ENCODE results near the gene KIF26A. TPM values are rescaled to one million over a fixed set of nuclear protein-coding genes. Genes with fewer than 3 reads are reported as not detected.

KIF26A gene
- total RNA-seq, 2 donors from 2014 or later: 0.43 TPM; not detected in 1

DNA sequence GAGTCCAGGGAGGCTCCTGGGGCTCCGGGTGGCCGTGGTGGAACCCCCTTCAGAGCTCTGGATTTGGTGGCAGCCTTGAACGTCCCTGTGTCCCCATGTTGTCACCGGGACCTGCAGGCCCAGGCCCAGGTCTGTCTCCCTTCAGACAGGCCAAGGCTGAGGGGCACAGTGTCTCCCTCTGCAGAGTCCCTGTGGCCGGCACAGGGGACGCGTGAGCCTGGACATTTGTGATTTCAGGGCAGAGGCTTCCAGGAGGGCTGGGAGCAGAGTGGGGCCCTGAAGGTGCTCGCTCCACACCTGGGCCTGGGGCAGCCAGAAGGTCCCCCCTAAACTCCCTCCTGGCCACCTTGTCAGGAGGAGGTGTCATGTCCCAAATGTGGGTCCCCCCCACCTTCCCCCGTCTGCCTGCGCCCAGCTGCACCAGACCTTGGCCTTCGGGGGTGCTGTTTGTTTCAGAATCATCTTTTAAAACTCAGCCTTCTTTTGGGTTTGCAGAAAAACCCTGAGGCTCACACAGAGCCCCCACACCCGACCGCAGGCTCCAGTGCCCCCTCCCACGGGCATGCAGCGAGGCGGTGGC lies 47.6 kb downstream of the KIF26A start:
- Mint-ChIP-seq H3K27ac (no peak overlapping the region), H3K9me3 (no peaks in the 10 kb centered on the region), H3K36me3 (no peaks in the 10 kb centered on the region)
- ATAC-seq (no peak), DNase-seq (ENCODE audit: low spot score in 2 of 2) (no peak)

DNA sequence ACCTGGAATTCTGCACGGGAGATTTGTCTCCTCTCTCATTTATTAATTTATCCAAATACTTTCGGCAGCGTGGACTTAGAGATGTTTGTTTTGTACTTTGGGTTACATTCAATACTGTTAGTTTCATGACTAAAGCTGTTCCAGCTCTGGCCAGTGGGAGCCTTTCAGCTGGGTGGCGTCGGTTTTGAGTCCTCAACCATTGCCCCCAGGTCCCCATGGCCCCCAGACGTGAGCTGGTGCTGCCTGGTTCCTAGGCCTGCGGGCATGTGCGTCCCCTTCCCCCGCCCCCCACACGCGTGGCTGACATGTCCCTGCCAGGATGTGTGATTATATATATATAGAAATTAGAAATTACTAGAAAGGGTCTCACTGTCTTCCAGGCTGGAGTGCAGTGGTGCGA lies 48.2 kb downstream of the KIF26A start:
- H3K27ac Mint-ChIP-seq: no peak overlapping the region
- H3K9me3 Mint-ChIP-seq: no peaks in the 10 kb centered on the region
- DNase-seq (ENCODE audit: low spot score in 2 of 2) (no peak), ATAC-seq (no peak)
- H3K36me3 Mint-ChIP-seq: no peaks in the 10 kb centered on the region

DNA sequence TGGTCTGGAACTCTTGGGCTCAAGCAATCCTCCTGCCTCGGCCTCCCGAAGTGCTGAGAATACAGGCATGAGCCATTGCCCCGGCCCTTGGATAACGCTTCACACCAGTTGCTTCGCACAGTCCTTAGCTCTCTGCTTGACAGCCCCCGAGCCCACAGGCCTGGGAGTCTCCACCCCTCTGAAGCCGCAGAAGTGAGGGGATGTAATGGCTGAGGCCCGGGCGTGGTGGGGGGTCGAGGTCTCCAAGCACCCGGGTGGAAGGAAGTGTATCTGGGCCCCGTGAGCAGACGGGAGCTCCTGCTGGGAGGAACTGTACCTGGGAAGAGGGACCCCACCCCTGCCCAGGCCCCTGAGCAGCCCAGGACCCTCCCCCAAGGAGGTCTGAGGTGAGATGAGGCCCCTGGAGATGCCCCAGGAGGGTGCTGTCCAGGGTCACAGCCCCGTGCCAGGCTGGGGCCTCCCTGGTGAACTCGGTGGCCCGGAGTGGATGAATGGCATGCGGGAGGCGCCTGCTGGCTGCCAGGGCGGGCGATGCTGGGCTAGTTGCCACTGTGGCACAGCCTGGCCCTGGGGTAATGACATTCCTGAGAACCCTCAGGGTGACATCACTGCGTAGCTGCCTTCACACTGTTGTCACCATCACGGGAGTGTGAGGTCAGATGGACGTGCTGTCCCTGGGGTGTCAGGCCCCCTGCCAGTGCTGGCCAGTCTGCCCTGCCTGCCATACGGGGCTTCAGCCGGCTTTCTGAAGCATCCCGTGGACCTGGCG lies 48.9 kb downstream of the KIF26A start:
- H3K9me3 Mint-ChIP-seq: no peaks in the 10 kb centered on the region
- DNase-seq (ENCODE audit: low spot score in 2 of 2): no peak
- no peak for ATAC-seq
- H3K36me3 Mint-ChIP-seq: no peaks in the 10 kb centered on the region
- H3K27ac Mint-ChIP-seq: no peak overlapping the region

DNA sequence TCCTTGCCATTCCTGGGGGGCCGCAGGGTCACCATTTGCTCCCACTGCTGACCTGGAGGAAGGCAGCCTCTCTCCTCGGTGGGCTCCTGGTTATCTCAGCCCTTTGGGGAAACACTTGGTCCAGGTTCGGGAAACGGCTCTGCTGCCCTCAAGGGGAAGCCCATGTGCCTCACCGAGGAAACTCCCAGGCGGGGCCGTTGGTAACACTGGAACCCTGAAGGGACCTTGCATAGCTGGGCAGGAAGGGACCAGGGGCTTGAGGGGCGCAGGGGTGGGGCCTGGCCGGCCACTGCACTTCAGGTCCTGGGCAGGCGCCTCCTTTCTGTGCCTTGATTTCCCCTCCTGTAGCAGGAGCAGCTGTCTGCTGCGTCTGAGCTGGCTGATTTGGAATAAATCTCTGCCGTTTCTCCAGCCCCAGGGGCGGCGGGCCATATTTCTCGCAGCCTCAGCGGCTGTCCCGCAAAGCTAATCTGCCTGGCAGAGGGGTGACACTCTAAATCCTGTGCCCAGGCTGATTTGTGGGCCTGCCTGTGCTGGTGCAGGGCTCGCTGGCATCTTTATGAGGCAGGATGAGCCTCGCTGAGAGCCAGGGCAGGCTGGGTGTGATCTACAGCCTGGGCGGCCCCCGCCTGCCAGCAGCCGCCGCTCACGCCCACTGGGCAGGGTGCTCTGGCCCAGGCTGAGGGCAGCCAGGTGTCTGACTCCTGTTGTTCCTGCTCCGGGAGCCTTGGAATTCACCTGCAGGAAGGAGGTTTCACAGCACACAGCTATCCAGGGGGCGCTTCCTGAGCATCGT lies 49.7 kb downstream of the KIF26A start:
- ATAC-seq: no peak
- no peaks in the 10 kb centered on the region for H3K36me3 Mint-ChIP-seq
- no peaks in the 10 kb centered on the region for H3K9me3 Mint-ChIP-seq
- no peak overlapping the region for H3K27ac Mint-ChIP-seq
- DNase-seq (ENCODE audit: low spot score in 2 of 2): no peak

DNA sequence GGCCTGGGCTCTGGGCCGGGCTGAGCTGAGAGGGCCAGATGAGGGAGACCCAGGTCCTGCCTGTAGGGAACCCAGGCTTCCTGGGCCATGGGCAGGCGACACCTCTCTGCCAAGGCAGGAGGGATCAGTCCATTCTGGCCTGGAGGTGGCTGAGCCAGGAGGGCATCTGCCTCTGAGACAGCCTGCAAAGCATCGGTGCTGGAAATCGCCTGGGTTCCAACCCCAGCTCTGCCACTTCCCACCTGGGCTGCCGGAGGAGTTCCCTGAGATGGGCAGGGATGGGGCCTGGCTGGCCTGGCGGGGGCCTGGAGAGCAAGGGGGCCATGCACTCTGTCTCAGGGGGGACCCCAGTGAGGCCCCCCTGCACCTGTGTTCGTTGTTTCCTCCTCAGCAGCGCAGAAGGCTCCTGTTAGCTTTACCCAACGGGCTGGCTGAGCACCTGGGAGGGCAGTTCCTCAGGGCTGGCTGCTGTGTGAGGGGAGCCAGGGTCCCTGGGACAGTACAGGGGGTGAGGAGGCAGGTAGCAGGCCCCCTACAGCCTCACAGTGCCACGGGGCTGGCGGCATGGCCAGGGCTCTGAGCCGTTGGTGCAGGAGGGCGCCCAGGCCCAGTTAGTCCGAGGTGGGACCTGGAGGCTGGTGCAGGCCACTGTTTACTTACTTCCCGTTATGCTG lies 50.5 kb downstream of the KIF26A start:
- no peaks in the 10 kb centered on the region for H3K36me3 Mint-ChIP-seq
- DNase-seq (ENCODE audit: low spot score in 2 of 2) (no peak), ATAC-seq (no peak)
- H3K27ac Mint-ChIP-seq: no peak overlapping the region
- H3K9me3 Mint-ChIP-seq: no peaks in the 10 kb centered on the region

DNA sequence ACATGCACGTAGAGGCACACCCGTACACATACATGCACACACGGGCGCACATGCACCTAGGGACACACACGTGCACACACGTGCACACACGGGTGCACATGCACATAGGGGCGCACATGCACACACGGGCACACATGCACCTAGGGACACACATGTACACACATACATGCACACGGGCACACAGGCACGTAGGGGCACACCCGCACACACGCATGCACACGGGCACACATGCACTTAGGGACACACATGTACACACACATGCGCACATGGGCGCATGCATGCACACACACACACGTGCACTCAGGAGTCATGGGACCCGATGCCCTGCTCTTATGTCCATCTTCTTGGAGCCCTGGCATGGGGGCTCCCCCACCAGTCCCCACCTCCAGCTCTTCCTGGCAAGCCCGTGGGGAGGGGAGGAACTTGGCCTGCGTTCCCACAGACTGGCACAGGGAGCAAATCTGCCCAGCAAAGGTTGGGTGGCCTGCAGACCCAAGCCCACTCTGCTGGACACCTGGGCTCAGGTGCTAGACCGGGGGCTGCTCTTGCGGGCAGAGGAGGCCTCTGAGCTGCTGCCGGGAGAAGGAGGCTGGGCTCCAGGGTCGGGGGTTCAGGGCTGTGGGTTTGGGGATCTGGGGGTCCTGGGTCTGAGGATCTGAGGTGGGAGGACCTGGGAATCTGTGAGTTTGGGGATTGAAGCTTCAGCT lies 51.4 kb downstream of the KIF26A start:
- Mint-ChIP-seq H3K36me3 (no peaks in the 10 kb centered on the region), H3K27ac (no peak overlapping the region), H3K9me3 (no peaks in the 10 kb centered on the region)
- no peak for ATAC-seq
- no peak for DNase-seq (ENCODE audit: low spot score in 2 of 2)

DNA sequence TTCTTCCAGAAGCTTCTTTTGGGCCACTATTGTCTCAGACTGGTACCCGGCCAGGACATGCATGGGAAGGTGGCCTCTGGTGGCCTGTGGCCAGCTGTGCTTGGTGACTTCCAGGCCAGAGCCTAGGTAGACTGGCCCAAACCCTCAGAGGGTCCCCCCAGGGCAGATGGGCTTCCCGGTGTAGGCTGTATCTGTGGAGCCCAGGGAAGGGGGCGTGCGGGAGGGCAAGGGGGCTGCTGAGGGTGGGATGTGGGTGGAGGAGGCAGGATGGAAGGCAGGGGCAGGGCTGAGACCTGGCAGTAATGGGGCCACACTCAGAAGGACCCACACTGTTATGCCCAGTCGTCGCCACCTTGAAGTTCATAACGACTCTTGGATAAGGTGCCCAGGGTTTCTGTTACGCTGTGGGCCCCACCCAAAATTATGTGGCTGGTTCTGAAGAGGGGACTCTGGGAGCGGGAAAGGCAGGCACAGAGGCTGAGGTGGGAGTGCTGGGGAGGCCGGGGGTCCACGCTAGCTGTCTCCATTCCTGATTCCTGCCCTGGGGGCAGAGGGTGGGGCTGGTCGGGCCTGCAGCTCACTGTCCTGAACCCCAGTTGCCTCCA lies 52.1 kb downstream of the KIF26A start:
- no peaks in the 10 kb centered on the region for H3K9me3 Mint-ChIP-seq
- DNase-seq (ENCODE audit: low spot score in 2 of 2): no peak
- no peak for ATAC-seq
- H3K27ac Mint-ChIP-seq: no peak overlapping the region
- H3K36me3 Mint-ChIP-seq: no peaks in the 10 kb centered on the region

DNA sequence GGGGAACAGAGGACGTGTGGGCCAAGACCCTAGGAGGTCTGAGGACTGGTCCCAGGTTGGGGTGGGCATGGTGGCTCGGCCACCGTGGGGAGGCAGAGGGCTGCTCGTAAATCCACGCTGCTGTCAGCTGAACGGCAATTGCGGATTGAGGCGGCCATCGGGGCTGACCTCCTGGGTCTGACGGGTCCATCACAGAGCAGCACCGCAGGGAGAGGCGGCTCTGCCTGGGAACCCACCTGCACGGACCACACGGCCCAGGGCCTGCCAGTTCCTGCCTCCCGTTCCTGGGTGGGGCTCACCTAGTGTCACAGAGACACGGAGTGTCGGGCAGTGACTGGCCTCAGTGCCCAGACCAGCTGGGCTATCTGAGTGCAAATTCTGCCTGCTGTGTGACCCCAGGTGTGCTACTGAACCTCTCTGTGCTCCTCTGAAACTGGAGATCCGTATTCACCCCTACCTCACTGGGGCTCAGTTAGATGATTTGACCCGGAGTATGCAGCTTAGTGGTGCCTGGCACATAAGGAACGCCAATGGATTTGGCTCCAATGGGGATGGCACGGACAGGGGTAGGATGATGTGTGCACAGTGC lies 53.1 kb downstream of the KIF26A start:
- Mint-ChIP-seq H3K27ac (no peak overlapping the region), H3K36me3 (no peaks in the 10 kb centered on the region), H3K9me3 (no peaks in the 10 kb centered on the region)
- no peak for DNase-seq (ENCODE audit: low spot score in 2 of 2)
- ATAC-seq: no peak

DNA sequence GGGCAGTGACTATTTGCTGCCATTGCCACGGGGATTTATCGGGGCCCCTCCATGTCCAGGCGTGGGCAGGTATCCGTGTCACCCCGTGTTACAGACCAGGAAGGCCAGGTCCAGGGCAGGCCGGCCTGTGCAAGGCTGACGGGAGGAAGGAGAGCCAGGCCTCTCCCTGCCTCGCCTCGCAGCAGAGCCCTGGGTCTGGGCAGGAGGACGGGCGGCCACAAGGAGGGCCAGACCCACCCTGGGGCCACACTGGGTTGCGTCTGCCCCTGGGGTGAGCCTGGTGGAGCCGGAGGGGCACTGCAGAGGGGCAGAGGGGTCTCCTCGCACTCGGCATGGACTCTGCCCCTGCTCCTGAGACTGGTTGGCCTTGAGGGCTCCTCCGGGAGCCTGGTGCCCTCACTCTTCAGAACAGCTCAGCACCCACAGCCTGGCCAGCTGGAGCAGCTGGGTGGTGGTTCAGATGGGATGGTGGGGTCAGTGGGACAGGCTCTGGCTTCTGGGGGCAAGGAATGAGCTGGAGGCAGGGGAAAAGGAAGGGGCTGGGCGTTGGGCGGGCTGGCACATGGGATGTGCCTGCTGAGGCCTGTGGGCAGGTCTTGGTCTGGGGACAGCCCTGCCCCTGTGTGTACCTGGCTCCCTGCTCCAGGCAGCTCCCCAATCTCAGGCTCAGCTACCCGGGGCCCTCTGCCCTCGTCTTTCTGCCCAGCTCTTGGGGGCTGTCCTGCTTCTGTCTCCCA lies 53.9 kb downstream of the KIF26A start:
- H3K27ac Mint-ChIP-seq: no peak overlapping the region
- no peak for ATAC-seq
- no peaks in the 10 kb centered on the region for H3K36me3 Mint-ChIP-seq
- H3K9me3 Mint-ChIP-seq: no peaks in the 10 kb centered on the region
- no peak for DNase-seq (ENCODE audit: low spot score in 2 of 2)

DNA sequence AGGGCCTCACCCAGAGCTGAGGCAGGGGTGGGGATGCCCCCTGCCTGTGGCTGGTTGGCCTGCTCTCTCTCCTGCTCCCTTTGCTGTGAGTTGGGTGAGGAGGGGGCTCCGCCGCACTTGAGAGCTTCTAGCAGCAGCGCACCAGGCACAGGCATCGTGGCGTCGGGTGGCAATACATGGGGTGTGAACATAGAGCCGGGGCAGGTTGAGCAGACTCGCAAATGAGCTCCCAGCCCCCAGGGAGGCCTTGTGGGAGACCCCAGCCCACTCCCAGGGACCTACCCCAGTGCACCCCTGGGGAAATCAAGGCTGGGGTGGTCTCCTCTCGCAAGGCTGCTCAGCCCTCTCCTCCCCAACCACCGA lies 54.5 kb downstream of the KIF26A start:
- Mint-ChIP-seq H3K9me3 (no peaks in the 10 kb centered on the region), H3K36me3 (no peaks in the 10 kb centered on the region), H3K27ac (no peak overlapping the region)
- DNase-seq (ENCODE audit: low spot score in 2 of 2) (no peak), ATAC-seq (no peak)

DNA sequence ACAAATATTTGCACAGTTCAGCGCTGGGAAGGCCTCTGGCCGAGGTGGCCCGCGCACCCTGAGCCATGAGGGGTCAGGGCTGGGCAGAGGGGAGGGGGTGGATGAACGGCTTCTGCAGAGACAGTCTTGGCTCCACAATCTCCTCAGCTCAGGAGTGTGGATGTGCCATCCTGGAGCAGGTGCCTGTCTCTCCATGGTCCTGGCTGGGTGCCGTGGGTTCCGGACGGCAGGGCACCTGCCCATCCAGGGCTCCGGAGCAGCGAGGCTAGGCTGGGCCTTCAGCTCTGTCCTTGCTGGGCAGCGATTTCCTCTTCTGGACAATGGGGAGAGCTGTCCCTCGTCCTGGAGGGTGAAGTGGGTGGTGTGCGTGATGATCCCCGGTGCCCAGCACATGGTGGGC lies 55.6 kb downstream of the KIF26A start:
- DNase-seq (ENCODE audit: low spot score in 2 of 2): no peak
- no peak for ATAC-seq
- H3K27ac Mint-ChIP-seq: no peak overlapping the region
- H3K9me3 Mint-ChIP-seq: no peaks in the 10 kb centered on the region
- no peaks in the 10 kb centered on the region for H3K36me3 Mint-ChIP-seq

DNA sequence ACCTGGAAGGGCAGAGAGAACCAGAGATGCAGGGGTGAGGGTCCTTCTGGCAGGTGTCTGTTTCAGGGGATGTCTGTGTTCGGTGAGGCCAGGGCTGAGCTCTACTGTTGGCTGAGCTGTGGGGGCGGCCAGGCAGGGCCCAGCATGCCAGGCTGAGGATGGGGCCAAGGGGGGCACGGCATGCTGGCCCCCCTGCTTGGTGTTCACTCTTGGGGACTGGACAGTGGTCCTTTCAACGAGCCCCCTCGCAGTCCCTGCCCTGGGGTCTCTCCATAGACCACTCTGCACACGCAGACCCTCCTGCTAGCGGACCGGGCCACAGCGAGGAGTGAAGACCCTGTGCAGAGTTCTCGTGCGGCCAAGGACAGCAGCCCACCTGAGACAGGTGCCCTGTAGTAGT lies 56.3 kb downstream of the KIF26A start:
- ATAC-seq (no peak), DNase-seq (ENCODE audit: low spot score in 2 of 2) (no peak)
- no peaks in the 10 kb centered on the region for H3K36me3 Mint-ChIP-seq
- peak overlapping the region in 1 of 2 donors; percentile 61 for H3K27ac Mint-ChIP-seq
- no peaks in the 10 kb centered on the region for H3K9me3 Mint-ChIP-seq

DNA sequence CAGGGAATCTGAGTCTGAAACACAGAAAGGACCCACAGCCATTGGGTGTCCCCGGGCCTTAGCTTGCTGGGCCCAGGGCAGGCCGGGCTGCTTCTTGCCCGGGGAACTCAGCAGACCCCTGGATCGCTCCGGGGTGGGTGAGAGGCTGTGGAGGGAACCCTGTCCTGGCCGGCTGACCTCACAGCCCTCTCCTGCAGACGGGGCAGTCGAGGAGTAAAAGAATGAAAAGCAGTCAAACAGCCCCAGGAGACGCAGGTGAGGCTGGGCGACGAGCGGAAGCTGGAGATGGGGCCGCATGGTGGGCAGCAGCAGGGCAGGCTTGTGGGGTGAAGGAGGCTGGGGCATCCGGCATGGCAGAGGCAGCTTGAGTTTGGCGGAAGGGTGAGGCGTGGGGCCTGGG lies 57.0 kb downstream of the KIF26A start:
- Mint-ChIP-seq H3K27ac (no peak overlapping the region), H3K36me3 (no peaks in the 10 kb centered on the region), H3K9me3 (no peaks in the 10 kb centered on the region)
- no peak for DNase-seq (ENCODE audit: low spot score in 2 of 2)
- ATAC-seq: no peak

DNA sequence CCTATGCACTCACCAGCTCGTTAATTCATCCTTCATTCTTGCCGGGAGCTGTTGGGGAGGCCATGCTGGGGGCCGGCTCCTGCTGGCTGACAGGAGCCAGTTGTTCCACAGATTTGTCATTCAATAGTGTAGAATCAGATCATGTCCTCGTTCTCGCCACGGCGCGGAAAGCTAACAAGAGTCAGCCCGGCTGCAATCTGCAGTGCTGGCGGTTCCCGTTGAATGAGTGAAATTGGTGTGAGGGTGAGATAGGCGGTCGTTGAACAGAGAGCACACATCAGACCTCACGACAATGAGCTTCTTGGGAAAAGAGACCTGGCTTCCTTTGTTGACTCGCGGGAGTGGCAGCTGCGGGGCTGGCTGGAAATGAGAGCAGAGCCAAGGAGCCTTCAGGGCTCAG lies 57.5 kb downstream of the KIF26A start:
- ATAC-seq (no peak), DNase-seq (ENCODE audit: low spot score in 2 of 2) (no peak)
- Mint-ChIP-seq H3K36me3 (no peaks in the 10 kb centered on the region), H3K9me3 (no peaks in the 10 kb centered on the region), H3K27ac (no peak overlapping the region)

DNA sequence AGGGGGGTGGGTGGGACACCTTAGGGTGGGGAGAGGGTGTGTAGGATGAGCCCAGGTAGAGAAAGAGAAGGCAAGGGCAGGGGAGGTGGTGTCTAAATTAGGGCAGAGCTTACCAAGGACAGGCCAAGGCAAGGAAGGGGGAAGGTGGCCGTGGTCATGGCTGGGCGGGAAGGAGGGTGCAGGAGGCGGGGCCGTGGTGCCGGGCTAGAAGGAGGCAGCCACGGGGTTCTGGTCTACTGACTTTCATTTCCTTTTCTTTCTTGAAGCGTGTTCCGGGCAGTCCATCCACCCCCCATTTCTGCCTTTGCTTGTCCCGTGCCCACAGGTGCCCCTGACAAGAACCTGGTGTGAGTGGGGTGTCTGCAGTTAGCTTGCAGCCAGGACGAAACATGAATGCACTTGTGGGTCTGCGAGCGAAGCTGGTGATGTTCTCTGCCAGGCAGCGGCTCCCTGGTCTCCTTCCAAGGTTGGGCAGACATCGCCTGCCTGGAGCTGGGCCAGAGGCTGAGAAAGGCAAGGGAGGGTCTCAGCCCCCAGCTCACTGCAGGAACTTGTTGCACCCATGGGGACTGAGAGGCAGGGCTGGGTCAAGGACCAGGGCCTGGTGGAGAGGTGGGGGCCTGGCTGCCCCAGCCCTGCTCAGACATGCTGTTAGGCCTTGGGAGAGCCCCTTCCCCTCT lies 58.2 kb downstream of the KIF26A start:
- no peaks in the 10 kb centered on the region for H3K9me3 Mint-ChIP-seq
- H3K27ac Mint-ChIP-seq: no peak overlapping the region
- ATAC-seq (no peak), DNase-seq (ENCODE audit: low spot score in 2 of 2) (no peak)
- H3K36me3 Mint-ChIP-seq: no peaks in the 10 kb centered on the region
